GM12874 (cell line): Measurements from ENCODE around the gene CERS6.

Source experiments
- CTCF ChIP-seq: IDR thresholded peaks from 2 replicates; pipeline ENCODE4 v1.5.1; 2011; ENCODE audit warnings: low read depth, mild to moderate bottlenecking, control low read depth, low read length, moderate library complexity; ENCODE audit not compliant: insufficient read depth

CERS6 gene

GRCh38 chr2:168530982-168531622 lies 75.0 kb downstream of the CERS6 start:
- no peak for TF ChIP-seq CTCF

- TF ChIP-seq CTCF: no peak
Observed at GRCh38 chr2:168534926-168535325, 78.9 kb downstream of the CERS6 start.

GRCh38 chr2:168536925-168537466 lies 80.9 kb downstream of the CERS6 start:
- TF ChIP-seq CTCF: no peak

- no peak for TF ChIP-seq CTCF
Observed at GRCh38 chr2:168538133-168538532, 82.1 kb downstream of the CERS6 start.

GRCh38 chr2:168538534-168538933 lies 82.5 kb downstream of the CERS6 start:
- no peak for TF ChIP-seq CTCF

- TF ChIP-seq CTCF: no peak
Observed at GRCh38 chr2:168539945-168540344, 83.9 kb downstream of the CERS6 start.

- TF ChIP-seq CTCF: no peak
Observed at GRCh38 chr2:168541858-168542257, 85.8 kb downstream of the CERS6 start.
